Measurements from ENCODE around the gene DHRS7. TPM values are rescaled to one million over a fixed set of nuclear protein-coding genes. Genes with fewer than 3 reads are reported as not detected.

Gene DHRS7
- total RNA-seq, 1 donor from 2014 or later, result 41.7 TPM

GRCh38 chr14:60125918-60126317 is 39.3 kb downstream of the DHRS7 start:
- Mint-ChIP-seq H3K36me3 (ENCODE audit: low read depth) (peaks cover 61% of the 10 kb centered on the region), H3K9me3 (no peaks in the 10 kb centered on the region), H3K27me3 (ENCODE audit: low read depth) (no peaks in the 10 kb centered on the region), H3K4me3 (no peak overlapping the region), H3K4me1 (no peaks in the 10 kb centered on the region), H3K27ac (ENCODE audit: unreplicated experiment) (no peak overlapping the region)
- no peak for DNase-seq (ENCODE audit: low read depth, low spot score)
- no peak for TF ChIP-seq CTCF (conservative IDR thresholded peaks at IDR 0.05)

GRCh38 chr14:60116181-60116580 is 49.0 kb downstream of the DHRS7 start:
- Mint-ChIP-seq H3K27me3 (ENCODE audit: low read depth) (no peaks in the 10 kb centered on the region), H3K4me3 (no peak overlapping the region), H3K9me3 (no peaks in the 10 kb centered on the region), H3K4me1 (no peaks in the 10 kb centered on the region), H3K27ac (ENCODE audit: unreplicated experiment) (peak overlapping the region; percentile 22), H3K36me3 (ENCODE audit: low read depth) (peaks cover 11% of the 10 kb centered on the region)
- DNase-seq (ENCODE audit: low read depth, low spot score), result no peak
- no peak for TF ChIP-seq CTCF (conservative IDR thresholded peaks at IDR 0.05)

GRCh38 chr14:60114881-60115280 is 50.3 kb downstream of the DHRS7 start:
- H3K27me3 Mint-ChIP-seq (ENCODE audit: low read depth), result no peaks in the 10 kb centered on the region
- H3K36me3 Mint-ChIP-seq (ENCODE audit: low read depth), result peaks cover 20% of the 10 kb centered on the region
- H3K4me3 Mint-ChIP-seq, result no peak overlapping the region
- no peak overlapping the region for H3K27ac Mint-ChIP-seq (ENCODE audit: unreplicated experiment)
- no peak for DNase-seq (ENCODE audit: low read depth, low spot score)
- H3K4me1 Mint-ChIP-seq, result no peaks in the 10 kb centered on the region
- no peak for TF ChIP-seq CTCF (conservative IDR thresholded peaks at IDR 0.05)
- no peaks in the 10 kb centered on the region for H3K9me3 Mint-ChIP-seq

GRCh38 chr14:60111732-60112131 is 53.5 kb downstream of the DHRS7 start:
- H3K27me3 Mint-ChIP-seq (ENCODE audit: low read depth), result no peaks in the 10 kb centered on the region
- peaks cover 28% of the 10 kb centered on the region for H3K36me3 Mint-ChIP-seq (ENCODE audit: low read depth)
- no peak overlapping the region for H3K27ac Mint-ChIP-seq (ENCODE audit: unreplicated experiment)
- TF ChIP-seq CTCF (conservative IDR thresholded peaks at IDR 0.05), result no peak
- no peaks in the 10 kb centered on the region for H3K4me1 Mint-ChIP-seq
- no peak for DNase-seq (ENCODE audit: low read depth, low spot score)
- H3K9me3 Mint-ChIP-seq, result peaks cover 4% of the 10 kb centered on the region
- no peak overlapping the region for H3K4me3 Mint-ChIP-seq

- no peak for DNase-seq (ENCODE audit: low read depth, low spot score)
- H3K4me1 Mint-ChIP-seq, result peaks cover 7% of the 10 kb centered on the region
- H3K36me3 Mint-ChIP-seq (ENCODE audit: low read depth), result peaks cover 34% of the 10 kb centered on the region
- H3K27ac Mint-ChIP-seq (ENCODE audit: unreplicated experiment), result no peak overlapping the region
- no peak for TF ChIP-seq CTCF (conservative IDR thresholded peaks at IDR 0.05)
- no peaks in the 10 kb centered on the region for H3K27me3 Mint-ChIP-seq (ENCODE audit: low read depth)
- H3K9me3 Mint-ChIP-seq, result peaks cover 4% of the 10 kb centered on the region
- no peak overlapping the region for H3K4me3 Mint-ChIP-seq
These were observed 57.7 kb downstream of the DHRS7 start for GRCh38 chr14:60107477-60107876.

GRCh38 chr14:60106339-60106738 is 58.9 kb downstream of the DHRS7 start:
- TF ChIP-seq CTCF (conservative IDR thresholded peaks at IDR 0.05), result no peak
- no peaks in the 10 kb centered on the region for H3K27me3 Mint-ChIP-seq (ENCODE audit: low read depth)
- no peak overlapping the region for H3K27ac Mint-ChIP-seq (ENCODE audit: unreplicated experiment)
- H3K4me1 Mint-ChIP-seq, result peaks cover 12% of the 10 kb centered on the region
- DNase-seq (ENCODE audit: low read depth, low spot score), result no peak
- H3K9me3 Mint-ChIP-seq, result peaks cover 4% of the 10 kb centered on the region
- no peak overlapping the region for H3K4me3 Mint-ChIP-seq
- peaks cover 36% of the 10 kb centered on the region for H3K36me3 Mint-ChIP-seq (ENCODE audit: low read depth)

Measured in neural crest cell (in vitro differentiated cells).